GM19467 (cell line): Measurements from ENCODE around the gene UBASH3B.
"Not testable (repeated sequence)": the region's sequence is repeated elsewhere in the genome, so short reads cannot be mapped to it uniquely, and the experiment has no call there.

ENCODE experiments used
- ATAC-seq: cut with Tn5 transposase; IDR thresholded peaks from one replicate; pipeline ENCODE4 v1.9.1; 2021; ENCODE audit warnings: mild to moderate bottlenecking, moderate library complexity; ENCODE audit not compliant: unreplicated experiment

Gene UBASH3B

DNA sequence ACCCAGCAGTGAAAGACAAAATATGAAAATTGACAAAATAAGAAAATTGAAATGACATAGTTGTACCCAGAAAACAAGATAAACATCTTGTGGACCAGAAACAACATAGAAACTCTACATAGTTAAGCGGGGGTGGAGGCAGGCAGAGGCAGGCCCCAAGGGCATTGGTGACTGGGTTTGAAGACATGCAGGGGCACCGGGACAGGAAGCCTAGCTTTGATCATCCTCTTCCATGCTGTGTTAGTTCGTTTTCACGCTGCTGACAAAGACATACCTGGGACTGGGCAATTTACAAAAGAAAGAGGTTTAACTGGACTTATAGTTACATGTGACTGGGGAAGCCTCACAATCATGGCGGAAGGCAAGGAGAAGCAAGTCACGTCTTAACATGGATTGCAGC, 149.3 kb downstream of the UBASH3B start:
- ATAC-seq = no peak

DNA sequence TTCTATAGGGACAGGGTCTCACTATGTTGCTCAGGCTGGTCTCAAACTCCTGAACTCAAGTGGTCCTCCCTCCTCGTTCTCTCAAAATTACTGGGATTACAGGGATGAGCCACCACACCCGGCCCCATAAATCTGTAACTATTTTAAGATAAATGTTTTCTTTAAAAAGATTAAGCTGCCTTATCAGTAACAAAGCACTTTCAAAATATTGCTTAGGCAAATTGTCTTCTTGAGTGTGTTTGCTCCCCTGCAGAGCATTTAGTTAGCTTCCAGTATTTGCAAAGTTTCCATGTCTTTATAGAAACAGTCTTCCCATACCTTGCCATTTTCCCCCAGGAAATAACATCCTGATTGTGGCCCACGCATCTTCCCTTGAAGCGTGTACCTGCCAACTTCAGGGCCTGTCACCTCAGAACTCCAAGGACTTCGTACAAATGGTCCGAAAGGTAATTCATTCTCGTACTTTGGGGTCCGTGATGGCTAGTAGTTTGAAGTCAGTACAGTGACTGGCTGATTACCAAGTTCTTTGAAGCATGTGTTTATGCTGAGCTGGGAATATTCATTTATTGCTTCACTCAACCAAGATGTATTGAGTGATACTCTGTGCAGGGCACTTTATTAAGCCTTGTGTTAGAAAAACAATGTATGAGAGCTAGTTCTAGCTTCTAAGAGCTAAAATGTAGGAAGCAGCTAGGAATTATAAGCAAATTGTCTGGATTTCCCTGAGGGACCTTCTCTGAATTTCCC, 152.4 kb downstream of the UBASH3B start:
- ATAC-seq = no peak

DNA sequence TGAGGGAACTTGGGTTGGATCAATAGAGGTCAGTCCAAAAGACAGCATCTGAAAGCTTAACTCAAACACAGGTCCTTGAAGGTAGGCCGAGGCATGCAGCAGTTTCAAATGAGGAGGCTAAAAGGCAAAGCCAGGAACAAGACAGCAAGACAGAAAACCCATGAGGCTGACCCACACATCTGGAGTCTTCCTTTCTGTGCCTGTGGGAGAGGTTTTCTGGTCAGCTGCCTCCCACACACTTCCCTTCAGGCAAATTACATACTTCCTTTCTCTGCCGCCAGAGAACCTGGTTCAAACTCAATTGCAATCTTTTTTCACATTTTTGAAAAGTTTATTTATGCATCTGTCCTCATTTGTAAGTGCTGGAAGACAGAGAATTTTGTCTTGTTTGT, 153.0 kb downstream of the UBASH3B start:
- ATAC-seq = peak; percentile 87

DNA sequence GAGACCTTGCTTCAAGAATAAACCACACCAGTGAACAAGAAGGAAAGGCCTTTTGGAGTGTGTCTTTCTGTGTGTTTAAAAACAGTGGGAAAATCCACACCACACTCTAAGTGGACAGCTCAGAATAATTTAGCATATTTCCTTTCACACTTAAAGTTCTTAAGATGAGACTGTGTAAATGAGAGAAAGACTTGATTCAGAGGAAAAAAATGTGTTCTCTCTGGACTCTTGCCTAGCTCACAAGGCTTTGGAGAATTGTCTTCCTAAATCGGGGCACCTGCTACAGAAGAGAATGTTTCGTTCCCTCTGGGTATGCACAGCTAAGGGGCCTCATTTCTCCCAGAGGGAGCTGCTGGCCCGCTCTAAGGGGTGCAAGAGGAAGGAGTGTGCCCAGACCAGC, 154.3 kb downstream of the UBASH3B start:
- ATAC-seq = no peak

DNA sequence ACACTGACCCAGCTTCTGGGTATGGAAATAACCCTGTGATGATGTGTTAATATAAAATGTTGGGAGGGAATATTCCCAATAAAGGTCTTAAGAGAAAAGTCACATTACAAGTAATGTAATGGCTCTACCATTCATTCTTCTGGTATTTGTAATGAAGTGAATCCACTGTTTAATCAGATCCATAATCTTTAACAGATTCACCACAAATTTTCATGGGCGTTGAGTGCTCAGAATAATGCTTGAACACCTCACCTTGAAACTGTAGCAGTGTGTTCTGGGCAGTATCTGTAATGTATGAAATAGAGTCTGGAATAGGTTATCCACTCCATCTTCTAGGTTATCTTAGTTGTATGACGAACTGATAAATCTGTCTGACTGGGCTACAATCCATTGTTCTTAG, 156.2 kb downstream of the UBASH3B start:
- no peak for ATAC-seq

DNA sequence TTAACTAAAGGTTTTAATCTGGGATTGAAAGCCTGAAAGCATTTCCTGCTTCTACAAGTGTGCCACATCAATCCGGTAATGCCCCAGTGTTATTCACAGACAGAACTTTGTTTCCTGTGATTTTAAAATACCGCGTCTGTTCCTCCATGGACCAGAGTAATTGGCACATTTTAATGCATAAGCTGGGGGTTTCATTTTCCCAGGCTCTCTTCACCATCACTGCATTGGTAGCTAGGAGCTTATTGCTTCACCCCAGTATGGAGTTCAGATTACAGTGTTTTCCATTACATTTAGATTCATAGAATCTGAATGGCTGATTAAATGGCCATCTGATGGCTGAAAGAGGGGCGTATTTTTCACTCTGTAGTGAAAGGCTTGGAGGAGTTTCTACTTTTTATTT, 157.1 kb downstream of the UBASH3B start:
- no peak for ATAC-seq

DNA sequence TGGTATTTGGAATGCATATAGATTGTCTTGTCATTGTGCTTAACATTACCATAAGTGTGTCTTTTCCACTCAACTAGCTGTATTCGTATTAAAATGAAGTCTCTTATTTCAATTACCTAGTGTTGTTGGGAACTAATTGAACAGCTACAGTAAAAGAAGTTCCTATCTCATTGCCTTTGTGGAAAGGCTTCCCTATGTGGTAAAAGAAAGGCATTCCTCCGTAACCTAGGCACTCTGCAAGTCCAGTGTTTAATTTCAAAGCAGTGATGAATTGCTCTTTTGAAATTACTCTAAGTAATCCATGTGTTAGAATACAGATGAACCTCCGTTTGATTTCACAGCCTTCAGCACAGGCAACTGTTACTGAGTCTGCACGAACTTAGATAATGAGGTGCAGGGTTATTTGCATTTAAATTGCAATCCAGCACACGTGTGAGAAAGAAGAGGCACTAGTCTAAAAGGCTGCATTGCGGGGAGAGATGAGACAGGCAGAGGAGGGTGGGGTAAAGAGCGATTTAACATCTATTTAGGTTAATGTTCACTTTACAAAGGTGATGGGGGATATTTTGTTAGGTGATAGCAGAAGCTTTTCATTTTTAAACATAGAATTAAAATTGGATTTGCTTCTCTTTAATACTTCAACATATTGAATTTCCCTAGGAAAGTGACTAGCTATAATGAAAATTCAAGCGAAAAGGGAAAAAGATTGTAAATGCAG, 157.8 kb downstream of the UBASH3B start:
- no peak for ATAC-seq

DNA sequence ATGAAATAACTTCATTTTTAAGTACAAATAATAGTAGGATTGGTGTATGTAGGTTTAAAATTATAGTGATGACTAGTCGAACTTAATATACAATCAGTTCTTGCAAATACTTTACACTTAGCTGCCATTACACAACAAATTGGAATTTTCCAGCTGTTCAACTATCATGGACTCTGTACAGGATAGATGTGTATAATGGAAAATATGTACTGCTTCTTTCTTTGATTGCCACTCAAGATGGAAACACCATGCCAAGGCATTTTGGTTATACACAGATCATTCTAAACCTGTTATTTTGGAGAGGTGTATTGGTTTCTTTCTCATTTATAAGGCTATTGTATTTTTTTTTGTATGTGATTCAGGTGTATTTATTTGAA, 158.4 kb downstream of the UBASH3B start:
- no peak for ATAC-seq

DNA sequence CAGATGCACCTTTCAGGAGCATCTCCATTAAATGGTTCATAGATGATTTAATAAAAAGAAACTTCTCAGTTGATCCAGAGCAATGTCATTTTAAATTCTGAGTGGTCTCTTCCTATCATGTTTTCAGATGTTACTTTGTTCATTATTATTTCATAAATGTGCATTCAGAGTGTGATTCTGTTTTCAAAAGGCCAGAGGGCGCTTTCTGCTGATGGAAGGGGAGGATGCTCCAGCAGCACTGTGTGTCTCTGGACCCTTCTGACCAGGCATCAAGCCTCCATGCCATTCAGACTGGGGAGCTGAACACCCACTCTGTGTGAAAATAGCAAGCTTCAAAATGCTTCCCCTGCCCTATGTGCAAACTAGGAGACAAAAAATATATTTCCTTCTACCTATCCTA, 158.9 kb downstream of the UBASH3B start:
- no peak for ATAC-seq

DNA sequence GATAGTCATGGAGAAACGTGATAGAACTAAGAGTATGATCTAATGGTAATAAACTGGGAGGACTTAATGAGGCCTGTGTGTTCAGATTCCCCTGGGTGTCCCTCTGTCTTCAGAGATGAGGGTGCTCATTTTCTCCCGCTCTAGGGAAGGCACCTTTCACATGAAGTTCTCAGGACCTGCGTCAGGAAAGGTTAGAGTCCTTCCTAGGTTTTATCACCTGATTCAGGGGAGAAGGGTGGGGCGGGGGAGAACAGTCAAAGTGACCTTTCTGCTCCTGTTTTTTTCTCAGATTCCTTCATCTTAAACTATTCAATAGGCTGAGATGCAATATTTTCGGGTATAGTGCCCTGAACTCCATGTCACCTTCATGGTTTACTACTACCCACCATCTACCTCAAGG, 160.4 kb downstream of the UBASH3B start:
- no peak for ATAC-seq

DNA sequence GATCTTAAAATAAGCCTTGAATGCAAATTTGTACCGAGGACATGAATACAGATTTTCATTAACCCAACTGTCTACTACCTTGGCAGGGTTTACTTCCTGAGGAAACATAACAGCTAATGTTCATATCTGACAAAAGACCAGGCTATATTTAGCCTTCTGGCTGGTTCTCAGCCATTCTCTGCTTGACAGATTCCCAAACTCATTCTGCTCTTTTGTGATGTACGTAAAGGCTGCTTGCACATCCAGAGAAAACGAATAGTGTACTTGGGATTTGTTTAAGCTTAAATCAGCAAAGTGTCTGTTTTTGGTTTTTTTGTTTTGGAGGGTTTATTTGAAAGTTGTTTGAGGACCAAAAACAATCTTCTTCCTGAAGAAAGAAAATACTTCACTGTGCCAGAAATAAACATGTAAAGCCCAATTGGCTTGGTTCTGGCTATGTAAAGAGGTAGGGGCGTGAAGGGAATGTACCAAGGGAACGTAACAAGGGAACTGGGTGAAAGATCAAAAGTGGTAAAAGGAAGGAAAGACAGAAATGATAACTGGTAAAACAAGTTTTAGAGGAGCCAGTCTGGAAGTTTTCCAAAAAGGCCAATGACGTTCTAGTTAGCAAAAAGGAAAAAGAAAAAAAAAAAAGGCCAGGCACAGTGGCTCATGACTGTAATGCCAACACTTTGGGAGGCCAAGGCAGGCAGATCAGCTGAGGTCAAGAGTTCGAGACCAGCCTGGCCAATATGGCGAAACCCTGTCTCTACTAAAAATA, 161.4 kb downstream of the UBASH3B start:
- no peak for ATAC-seq

DNA sequence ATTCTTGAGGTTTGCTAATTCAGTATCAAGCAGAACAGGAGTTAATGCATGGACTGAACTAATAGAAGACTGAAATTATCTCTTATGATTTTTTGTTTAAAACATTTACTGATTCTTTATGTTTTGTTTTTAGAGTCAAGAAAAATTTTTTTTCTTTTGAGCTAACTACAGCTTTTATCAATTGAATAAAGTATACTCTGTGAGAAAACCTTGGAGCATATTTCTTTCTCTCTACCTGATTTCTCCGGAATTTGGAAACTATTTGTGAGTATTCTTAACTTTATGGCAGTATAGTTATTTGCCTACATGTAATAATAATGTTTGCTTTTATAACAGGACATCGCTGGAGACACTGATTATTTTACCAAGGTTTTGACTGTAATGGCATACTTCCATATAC, 164.6 kb downstream of the UBASH3B start:
- no peak for ATAC-seq

DNA sequence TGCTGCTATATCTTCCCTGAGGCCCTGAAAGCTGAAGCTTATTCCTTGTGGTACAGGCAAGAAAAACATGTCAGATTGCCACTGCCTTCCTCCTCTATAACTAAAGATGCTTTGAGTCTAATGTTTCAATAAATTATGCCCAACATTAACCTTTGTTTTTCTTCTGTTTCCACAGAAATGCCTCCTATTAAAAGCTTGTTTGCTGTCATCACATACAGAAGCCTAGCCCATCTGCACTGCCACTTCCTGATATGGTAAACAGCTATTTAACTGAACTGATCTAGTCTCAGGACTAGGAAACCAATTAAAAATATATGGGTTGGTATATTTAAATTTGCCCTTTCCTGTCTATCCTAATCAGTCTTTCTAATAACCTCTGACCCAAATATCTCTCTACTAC, 165.6 kb downstream of the UBASH3B start:
- ATAC-seq = no peak

DNA sequence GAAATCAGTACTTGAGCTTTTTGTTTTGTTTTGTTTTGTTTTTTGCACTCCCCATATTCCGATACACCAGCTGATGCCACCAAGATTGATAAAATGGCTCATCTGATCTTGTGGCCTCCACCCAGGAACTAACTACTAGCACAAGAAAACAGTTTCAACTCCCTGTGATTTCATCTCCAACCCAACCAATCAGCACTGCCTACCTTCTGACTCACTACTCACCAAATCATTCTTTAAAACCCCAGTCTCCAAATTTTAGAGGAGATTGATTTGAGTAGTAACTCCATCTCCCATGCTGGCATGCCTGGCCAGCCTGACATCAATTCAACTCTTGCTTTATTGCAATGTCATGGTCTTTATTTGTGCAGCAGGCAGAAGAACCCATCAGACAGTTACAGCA, 166.7 kb downstream of the UBASH3B start:
- no peak for ATAC-seq

DNA sequence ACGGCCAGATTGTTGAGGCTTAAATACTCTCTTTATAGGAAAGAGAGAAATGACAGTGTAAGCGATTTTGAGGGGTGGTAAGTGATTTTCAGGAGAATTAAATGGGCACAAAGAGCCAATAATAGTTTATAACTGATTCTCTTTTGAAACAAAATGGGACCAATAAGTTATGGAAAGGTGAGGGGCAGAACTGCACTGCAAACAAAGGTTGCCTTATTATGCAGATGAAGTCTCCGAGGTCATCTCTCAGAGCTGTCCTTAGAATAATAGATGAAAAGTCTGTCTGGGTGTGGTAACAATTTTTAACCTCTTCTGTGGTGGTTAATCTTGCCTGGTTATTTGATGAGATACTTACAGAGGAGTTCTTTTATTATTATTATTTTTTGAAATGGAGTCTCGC, 168.0 kb downstream of the UBASH3B start:
- ATAC-seq = no peak

DNA sequence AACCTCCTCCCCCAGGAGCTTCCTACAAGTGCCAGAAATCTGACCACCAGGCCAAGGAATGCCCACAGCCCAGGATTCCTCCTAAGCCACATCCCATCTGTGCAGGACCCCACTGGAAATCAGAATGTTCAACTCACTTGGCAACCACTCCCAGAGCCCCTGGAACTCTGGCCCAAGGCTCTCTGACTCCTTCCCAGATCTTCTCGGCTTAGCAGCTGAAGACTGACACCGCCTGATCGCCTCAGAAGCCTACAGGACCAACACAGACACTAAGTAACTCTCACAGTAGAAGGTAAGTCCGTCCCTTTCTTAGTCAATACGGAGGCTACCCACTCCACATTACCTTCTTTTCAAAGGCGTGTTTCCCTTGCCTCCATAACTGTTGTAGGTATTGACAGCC, 173.8 kb downstream of the UBASH3B start:
- ATAC-seq = not testable (repeated sequence)

DNA sequence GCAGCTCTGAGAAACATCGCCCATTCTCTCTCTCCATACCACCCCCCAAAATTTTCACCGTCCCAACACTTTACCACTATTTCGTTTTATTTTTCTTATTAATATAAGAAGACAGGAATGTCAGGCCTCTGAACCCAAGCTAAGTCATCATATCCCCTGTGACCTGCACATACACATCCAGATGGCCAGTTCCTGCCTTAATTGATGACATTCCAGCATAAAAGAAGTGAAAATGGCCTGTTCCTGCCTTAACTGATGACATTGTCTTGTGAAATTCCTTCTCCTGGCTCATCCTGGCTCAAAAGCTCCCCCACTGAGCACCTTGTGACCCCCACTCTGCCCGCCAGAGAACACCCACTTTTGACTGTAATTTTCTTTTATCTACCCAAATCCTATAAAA, 176.8 kb downstream of the UBASH3B start:
- ATAC-seq = not testable (repeated sequence)

DNA sequence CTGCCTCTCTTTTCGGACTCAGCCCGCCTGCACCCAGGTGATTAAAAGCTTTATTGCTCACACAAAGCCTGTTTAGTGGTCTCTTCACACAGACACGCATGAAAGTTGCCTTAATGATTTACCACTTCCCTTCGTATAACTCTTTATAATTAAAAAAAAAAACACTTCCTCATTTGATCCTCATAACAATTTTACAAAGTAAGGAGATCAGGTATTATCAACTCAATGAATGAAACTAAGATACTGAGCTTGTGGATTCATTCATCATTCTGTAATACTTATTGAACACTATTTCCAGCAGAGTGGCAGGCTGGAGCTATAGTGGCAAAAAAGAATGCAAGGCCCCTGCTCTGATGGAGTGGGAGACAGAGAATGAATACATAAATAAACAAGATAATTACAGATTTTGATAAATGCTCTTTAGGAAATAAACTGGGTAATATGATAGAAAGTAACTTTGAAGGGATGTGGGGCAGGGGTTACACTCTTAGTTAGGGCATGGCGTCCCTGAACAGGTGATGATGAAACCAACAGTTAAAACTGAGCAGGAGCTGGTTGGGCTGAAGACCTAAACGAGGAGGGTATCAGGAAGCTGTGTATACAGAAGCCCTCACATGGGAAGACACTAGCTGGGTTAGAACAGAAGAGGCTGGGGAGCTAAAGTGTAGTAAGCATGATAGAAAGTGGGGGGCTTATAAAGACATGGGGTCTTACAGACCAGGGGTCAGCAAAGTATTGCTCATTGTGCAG, 177.4 kb downstream of the UBASH3B start:
- no peak for ATAC-seq

DNA sequence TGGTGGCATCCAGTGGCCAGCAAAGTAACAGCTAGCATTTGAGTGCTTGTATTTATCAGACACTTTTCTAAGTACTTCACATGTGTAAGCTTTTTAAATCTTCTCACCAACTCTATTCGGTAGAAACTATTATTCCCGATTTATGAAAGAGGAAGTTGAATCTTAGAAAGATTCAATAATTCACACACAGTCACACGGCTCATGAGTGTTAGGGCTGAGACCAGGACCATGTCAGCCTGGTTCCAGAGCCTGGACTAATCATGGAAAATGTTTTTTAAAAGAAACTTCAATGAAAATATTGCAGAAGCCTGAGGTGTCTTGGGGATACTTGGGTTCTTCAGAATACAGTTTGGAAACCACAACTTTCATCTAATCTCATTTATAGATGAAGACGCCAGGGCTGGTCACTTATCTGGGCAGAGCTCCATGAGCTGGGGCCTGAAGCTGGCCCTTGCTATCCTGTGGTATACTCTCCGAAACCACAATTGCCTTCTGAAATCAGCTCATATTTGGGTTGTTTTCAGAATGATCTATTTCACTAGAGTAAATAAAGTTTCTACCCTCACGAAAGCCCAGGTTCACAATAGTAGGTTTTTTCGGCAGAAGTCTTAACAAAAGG, 178.4 kb downstream of the UBASH3B start:
- no peak for ATAC-seq

DNA sequence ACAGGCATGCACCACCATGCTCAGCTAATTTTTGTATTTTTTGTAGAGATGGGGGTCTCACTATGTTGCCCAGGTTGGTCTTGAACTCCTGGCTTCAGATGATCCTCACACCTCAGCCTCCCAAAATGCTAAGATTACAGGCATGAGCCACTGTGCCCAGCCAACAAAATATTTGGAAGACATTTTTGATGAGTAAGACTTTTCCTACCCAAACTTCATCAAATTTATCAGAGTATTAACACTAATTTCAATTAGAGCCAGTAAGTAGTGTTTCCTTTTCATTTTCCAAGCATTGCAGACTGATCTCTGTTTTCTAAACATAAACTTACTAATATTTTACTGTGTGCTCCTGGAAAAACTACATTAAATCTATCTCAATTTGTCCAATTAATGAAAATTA, 181.4 kb downstream of the UBASH3B start:
- ATAC-seq = no peak
